Right lobe of liver (tissue), 6 donors: ENCODE data around the gene ROR2. TPM values are rescaled to one million over a fixed set of nuclear protein-coding genes. Genes with fewer than 3 reads are reported as not detected.

Source experiments
- ATAC-seq, 4 donors: fragments of 200-7000 bp; cut with Tn5 transposase; one replicate each; pipeline ENCODE4 v1.9.1; 2020; ENCODE audit warnings: mild to moderate bottlenecking in 4 of 4, moderate library complexity in 4 of 4
- DNase-seq, 3 donors: peaks; one replicate each; pipeline ENCODE4 v3.0.0-alpha.2; 2020
- H3K27ac ChIP-seq, 3 donors: fragments of 200-600 bp; one replicate each; pipeline ENCODE4 v1.8.0; 2022
- H3K27me3 ChIP-seq, 2 donors: fragments of 200-600 bp; one replicate each; pipeline ENCODE4 v1.8.0; 2022
- H3K36me3 ChIP-seq, 4 donors: fragments of 200-600 bp; sonication (generic) in 1 of 4; one replicate each; pipeline versions ENCODE4 v1.5.1 to v1.8.0; 2017 to 2022; ENCODE audit warnings: control low read depth in 1 of 4
- H3K4me1 ChIP-seq, 4 donors: fragments of 200-600 bp; sonication (generic) in 1 of 4; one replicate each; pipeline versions ENCODE4 v1.5.1 to v1.8.0; 2017 to 2022; ENCODE audit warnings: control low read depth in 1 of 4
- H3K4me3 ChIP-seq, 3 donors: fragments of 200-600 bp; one replicate each; pipeline ENCODE4 v1.8.0; 2022
- H3K9me3 ChIP-seq, 4 donors: fragments of 200-600 bp; sonication (generic) in 1 of 4; one replicate each; pipeline versions ENCODE4 v1.5.1 to v1.8.0; 2017 to 2022; ENCODE audit warnings: control low read depth in 1 of 4
- POLR2A ChIP-seq: fragments of 450-650 bp; IDR thresholded peaks from one replicate; pipeline ENCODE4 v1.6.1; 2017; ENCODE audit warnings: antibody characterized with exemption, mild to moderate bottlenecking
- WGBS: methylation state at CpG from one replicate; pipeline ENCODE4 v1.1.6; 2018; ENCODE audit warnings: low coverage, low lambda C conversion rate; ENCODE audit not compliant: insufficient coverage; ENCODE audit errors: missing lambda C conversion rate; 5-methylcytosine and 5-hydroxymethylcytosine counted together
- intact Hi-C, 2 donors: fragments of 100-400 bp; cut with DNase I; formaldehyde crosslinking; loops; one replicate each; pipeline versions ENCODE4 v1.11.2 to v1.14.1; 2022
- total RNA-seq, 6 experiments: library from RNA; depleted of rRNA in 2 of 6; stranded (reverse); fragments of >200 nt in 2 of 6; fragmentation: NEBNext Ultra II Directional in 3 of 6; extraction: Animal tissue kit (Norgen Biotek cat#: 25700) in 3 of 6; gene quantifications; one replicate each; pipeline versions ENCODE4 v1.1.0 to v1.2.4, GENCODE V29; 2016 to 2023
- TF ChIP-seq, protein P1 (sequence below), 4 donors: fragments of 200-600 bp in 3 of 4; fragments of 450-650 bp in 1 of 4; IDR thresholded peaks; one replicate each; pipeline versions ENCODE4 v1.5.1 to v1.8.0; 2016 to 2022; ENCODE audit warnings: antibody characterized with exemption in 4 of 4, mild to moderate bottlenecking in 2 of 4
- donor health status: DM: no; HTN: yes; CAD: no.
- donor health status: DM: no; HTN: no; CAD: no.
- donor health status: DM: no; HTN: no; CAD: no.
- donor health status: DM: no; HTN: yes; CAD: no.
- donor health status: DM: no; HTN: yes; CAD: no.

Gene ROR2
- total RNA-seq, 6 experiments from 2014 or later, result 0.12 to 1.2 (median 0.49) TPM; not detected in 1

DNA sequence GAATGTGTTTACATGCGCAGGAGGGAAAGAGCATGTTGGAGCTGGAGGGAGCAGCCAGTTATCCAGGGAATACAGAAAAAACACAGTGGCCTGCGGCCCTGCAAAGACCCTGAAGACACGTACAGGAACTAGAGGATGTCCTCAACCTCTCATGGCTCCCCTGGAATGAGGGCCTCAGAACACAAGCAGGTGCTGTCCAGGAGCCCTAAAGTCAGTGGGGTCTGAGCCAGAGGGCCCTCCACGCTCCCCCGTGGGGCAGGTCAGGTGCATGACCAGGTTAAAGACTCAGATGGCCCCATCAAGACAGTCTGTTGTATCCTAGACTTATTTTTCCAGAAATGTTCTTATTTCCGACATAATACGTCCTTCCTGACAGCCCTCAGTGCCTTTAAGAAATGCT, 106.9 kb downstream of the ROR2 start:
- no peak overlapping the region for H3K4me3 ChIP-seq
- no peaks in the 10 kb centered on the region for H3K9me3 ChIP-seq
- no peaks in the 10 kb centered on the region for H3K36me3 ChIP-seq
- H3K4me1 ChIP-seq, result no peaks in the 10 kb centered on the region
- DNase-seq, result no peak
- no peaks in the 10 kb centered on the region for H3K27me3 ChIP-seq
- no peak for ATAC-seq
- no peak overlapping the region for H3K27ac ChIP-seq
- no peak for TF ChIP-seq POLR2A
- TF ChIP-seq, protein P1, sequence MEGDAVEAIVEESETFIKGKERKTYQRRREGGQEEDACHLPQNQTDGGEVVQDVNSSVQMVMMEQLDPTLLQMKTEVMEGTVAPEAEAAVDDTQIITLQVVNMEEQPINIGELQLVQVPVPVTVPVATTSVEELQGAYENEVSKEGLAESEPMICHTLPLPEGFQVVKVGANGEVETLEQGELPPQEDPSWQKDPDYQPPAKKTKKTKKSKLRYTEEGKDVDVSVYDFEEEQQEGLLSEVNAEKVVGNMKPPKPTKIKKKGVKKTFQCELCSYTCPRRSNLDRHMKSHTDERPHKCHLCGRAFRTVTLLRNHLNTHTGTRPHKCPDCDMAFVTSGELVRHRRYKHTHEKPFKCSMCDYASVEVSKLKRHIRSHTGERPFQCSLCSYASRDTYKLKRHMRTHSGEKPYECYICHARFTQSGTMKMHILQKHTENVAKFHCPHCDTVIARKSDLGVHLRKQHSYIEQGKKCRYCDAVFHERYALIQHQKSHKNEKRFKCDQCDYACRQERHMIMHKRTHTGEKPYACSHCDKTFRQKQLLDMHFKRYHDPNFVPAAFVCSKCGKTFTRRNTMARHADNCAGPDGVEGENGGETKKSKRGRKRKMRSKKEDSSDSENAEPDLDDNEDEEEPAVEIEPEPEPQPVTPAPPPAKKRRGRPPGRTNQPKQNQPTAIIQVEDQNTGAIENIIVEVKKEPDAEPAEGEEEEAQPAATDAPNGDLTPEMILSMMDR (IDR thresholded peaks at IDR 0.05), result no peak
- intact Hi-C loops, result no loop called here
- 59% methylated on average over 3 of the region's 7 CpGs for WGBS

DNA sequence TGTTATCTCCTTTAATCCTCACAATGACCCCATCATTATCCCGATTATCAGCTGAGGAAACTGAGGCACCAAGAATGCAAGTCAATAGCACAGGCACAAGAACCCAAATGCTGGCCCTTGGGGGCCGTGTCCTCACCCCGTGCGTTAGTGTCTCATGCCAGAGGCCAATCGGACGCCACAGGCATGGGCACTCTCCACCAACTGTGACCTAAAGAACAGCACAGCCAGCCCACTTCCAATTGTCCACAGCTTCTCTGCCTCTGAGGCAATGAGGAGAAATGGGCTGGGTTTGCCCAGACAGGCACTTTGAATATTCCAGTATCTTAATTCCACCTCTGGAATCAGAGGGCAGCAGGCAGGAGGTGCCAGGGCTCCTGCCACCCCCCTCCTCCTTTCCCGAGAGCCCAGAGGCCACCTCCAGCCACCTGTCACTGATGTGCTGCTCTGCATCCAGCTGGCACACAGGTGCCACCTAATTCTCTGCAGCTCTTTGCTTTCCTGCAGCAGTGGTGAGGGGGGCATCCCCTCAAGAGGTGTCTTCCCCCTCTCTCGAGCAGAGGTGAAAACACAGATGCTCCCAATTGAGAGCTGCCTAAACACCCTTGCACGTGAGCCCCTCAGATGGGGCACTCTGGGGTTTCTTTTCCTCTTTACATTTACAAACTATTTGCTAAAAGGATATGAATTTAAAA, 107.5 kb downstream of the ROR2 start:
- H3K4me1 ChIP-seq, result no peaks in the 10 kb centered on the region
- H3K27ac ChIP-seq, result no peak overlapping the region
- no peak for ATAC-seq
- no peaks in the 10 kb centered on the region for H3K9me3 ChIP-seq
- DNase-seq, result no peak
- H3K36me3 ChIP-seq, result no peaks in the 10 kb centered on the region
- no peak for TF ChIP-seq POLR2A
- TF ChIP-seq, protein P1 (IDR thresholded peaks at IDR 0.05), result no peak
- H3K4me3 ChIP-seq, result no peak overlapping the region
- H3K27me3 ChIP-seq, result no peaks in the 10 kb centered on the region
- intact Hi-C loops, result no loop called here
- 52% methylated on average over 6 of the region's 9 CpGs for WGBS

DNA sequence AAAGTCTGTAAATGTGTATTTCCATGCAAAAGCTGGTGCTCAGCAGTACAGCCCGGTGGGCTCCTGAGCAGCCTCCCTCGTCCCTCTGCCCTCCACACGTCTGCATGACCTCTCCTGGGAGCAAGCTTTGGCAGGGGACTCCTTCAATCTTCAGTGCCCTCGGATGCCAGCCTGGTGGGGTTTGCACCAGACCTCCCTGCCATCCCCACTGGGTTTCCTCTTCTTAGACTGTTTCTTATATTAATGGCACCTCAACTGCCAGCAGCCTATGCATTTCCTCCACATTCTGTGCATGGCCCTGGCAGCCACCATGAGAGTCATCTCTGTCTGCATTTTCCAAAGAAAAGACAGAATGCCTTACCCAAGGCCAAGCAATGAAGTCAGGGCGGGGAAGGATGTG, 108.4 kb downstream of the ROR2 start:
- Histone ChIP-seq H3K4me3 (no peak overlapping the region), H3K36me3 (no peaks in the 10 kb centered on the region), H3K27ac (no peak overlapping the region), H3K9me3 (no peaks in the 10 kb centered on the region), H3K4me1 (no peaks in the 10 kb centered on the region), H3K27me3 (no peaks in the 10 kb centered on the region)
- TF ChIP-seq POLR2A, result no peak
- TF ChIP-seq, protein P1 (IDR thresholded peaks at IDR 0.05), result no peak
- intact Hi-C loops, result no loop called here
- DNase-seq (no peak), ATAC-seq (no peak)
- WGBS, result no CpG with 5 or more reads among the region's 5 CpGs

DNA sequence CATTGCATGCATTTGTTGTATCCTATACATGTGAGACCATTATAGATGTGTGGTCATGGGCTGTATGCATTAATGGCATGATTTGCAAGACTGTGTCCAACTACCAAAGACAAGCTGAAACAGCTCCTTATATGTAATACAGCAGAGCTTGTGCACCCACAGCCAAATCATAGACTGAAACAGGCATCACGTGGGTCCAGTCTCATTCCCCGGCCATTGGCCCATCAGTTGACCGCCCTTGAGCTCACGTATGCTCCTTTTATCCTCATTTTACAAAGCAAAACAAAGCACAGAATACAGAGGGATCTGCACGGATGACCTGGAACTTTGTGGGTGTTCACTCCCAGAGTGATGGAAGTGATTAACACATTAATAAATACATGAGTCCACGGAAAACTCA, 109.1 kb downstream of the ROR2 start:
- 68% methylated on average over 6 of the region's 6 CpGs for WGBS
- no peaks in the 10 kb centered on the region for H3K36me3 ChIP-seq
- TF ChIP-seq, protein P1 (IDR thresholded peaks at IDR 0.05), result no peak
- TF ChIP-seq POLR2A, result no peak
- H3K4me1 ChIP-seq, result no peaks in the 10 kb centered on the region
- ATAC-seq (no peak), DNase-seq (no peak)
- H3K27me3 ChIP-seq, result no peaks in the 10 kb centered on the region
- intact Hi-C loops, result no loop called here
- no peak overlapping the region for H3K27ac ChIP-seq
- no peak overlapping the region for H3K4me3 ChIP-seq
- no peaks in the 10 kb centered on the region for H3K9me3 ChIP-seq
